Stimulated activated CD8-positive, alpha-beta memory T cell treated with anti-CD3 and anti-CD28 coated beads, Interleukin-7, amount 100 ng/mL, for 1 hour (primary cell): ENCODE data around the gene MAN1C1.
"Not testable (repeated sequence)": the region's sequence is repeated elsewhere in the genome, so short reads cannot be mapped to it uniquely, and the experiment has no call there.

Source experiments
- DNase-seq, 2 donors: peaks; one replicate each; pipeline ENCODE4 v3.0.0-alpha.2; 2020; ENCODE audit warnings: low read depth in 2 of 2

The MAN1C1 gene

GRCh38 chr1:25657883-25658760, 41.5 kb downstream of the MAN1C1 start:
- DNase-seq: no peak

GRCh38 chr1:25658791-25659431, 42.3 kb downstream of the MAN1C1 start:
- no peak for DNase-seq

- DNase-seq: no peak
These were observed 44.6 kb downstream of the MAN1C1 start for GRCh38 chr1:25661043-25661815.

DNA sequence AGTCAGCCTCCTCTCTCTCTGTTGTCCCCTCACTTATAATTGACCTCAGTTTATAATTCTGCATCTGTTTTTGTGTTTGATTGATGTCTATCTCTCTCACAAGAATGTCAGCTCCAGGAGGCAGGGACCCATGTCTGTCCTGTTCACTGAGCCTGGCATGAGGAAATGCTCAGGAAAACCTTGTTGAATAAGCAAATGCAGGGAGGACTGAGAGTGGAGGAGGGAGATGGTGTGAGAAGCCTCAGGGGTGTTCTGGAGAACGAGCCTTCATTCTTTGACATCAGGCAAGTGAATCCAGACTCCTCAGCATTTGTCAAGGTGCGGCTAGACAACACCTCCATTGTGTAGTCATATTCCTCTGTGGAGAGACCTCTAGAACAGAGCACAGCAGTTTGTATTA, 45.5 kb downstream of the MAN1C1 start:
- no peak for DNase-seq

- not testable (repeated sequence) for DNase-seq
These were observed 46.4 kb downstream of the MAN1C1 start for GRCh38 chr1:25662959-25663358.

DNA sequence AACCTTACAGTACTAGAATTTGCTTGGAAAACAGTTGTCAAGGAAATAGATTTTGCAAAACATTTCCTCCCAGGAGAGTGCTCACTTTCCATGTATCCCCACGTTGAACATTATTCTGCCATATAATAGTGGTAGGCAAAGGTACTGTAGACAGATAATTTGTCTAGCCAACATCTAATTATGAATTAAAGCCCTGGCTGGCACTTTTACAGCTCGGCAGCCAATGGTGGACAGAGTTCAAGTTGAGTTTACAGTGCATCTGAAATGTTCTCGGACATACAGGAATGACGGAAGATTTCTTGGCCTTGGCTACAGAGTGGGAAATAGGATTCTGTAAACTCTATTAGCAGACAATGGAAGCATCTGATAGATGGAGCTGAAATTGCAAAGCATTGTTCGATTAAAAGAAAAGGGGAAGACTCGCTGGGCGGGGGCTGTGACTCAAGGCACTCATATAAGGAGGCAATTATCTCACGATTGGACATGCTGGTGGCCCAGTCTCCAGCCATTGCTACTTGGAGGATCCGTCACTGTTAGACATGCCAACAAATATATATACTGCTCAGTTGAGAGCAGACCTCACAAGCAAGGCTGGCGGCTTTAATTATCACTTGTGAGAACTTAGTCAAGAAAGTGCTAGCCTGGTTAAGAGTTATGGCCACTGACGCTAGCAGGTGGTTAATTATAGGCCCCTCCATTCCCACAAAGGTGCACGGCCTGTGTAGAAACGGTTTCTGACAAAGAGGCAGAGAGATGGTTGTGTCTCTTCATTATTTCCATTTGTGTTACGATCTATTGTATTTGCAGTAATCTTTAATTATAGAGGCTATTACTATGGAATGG, 48.0 kb downstream of the MAN1C1 start:
- no peak for DNase-seq

DNA sequence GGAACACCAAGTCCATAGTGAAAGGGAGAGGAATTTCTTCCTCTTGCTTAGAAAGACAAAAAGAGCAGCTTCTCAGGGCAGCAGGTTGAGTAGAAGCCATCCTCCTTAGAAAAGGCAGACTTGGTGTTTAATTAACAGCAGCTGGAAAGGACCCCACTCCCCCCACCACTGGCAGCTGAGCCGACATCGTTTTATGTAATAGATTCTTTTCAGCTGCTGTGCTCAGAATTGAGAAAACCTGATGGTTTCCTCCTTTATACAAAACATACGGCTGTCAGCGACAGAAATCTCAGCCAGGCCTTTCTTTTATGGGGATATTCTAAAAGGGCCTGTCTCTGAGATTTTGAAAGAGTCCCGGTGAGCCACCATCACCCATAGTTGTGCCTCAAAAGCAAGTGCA, 49.9 kb downstream of the MAN1C1 start:
- DNase-seq: no peak

DNA sequence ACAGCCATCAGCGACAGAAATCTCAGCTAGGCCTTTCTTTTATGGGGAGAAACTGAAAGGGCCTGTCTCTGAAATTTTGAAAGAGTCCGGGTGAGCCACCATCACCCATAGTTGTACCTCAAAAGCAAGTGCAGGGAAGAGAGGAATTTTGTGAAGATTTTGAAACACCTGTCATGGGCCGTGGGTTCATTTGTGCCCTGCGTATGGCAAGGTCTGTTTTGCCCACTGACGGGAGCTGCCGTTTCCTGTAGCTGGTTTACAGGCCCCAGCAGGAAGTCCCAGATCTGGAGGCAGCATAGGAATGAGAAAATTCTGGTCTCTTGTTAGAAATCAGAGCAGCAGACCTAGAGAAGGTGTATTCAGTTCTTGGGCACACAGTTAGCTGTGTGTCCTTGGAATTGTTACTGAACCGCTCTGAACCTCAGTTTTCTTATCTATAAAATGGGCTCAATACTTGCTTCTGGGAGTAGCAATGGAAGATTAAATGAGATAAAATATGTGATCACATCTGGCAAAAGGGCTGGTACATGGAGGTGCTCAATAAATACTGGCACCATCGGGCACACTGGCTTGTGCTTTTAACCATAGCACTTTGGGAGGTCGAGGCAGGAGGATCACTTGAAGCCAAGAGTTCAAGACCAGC, 52.5 kb downstream of the MAN1C1 start:
- no peak for DNase-seq

DNA sequence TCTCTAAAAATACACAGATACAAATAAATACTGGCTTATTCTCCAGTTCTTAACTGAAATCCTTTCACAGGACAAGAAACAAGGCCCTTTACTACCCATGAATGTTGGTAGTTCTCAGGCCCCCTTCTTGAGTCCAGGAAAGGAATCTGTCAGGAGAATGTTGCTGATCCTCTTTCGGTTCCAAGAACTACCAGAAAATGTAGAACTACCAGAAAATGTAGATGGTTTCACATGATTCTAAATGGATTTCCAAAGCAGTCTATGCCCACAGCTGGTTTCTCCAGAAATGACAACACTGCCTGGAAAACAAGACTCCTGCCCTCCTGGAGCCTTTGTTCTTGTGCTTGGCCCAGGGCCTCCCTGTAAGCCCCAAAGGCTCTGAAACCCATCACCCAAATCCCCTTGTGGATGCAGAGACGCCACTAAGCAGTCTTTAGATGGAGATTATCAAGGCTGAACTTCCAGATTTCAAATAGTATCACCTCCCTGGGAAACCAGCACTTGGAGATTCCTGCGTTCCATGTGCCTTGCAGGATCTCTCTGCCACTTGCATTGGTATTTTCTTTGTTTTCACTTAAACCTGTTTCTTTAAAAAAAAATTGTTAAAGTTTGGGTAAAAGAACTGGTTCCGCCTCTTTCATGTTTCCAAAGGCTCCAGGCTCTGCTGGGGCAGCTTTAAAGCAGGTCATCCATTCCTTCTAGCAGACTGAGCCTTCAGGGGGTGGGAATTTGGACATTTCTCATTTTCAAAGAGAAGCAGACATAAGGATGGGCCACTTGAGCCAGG, 53.4 kb downstream of the MAN1C1 start:
- no peak for DNase-seq

- no peak for DNase-seq
These were observed 55.3 kb downstream of the MAN1C1 start for GRCh38 chr1:25671929-25672328.

DNA sequence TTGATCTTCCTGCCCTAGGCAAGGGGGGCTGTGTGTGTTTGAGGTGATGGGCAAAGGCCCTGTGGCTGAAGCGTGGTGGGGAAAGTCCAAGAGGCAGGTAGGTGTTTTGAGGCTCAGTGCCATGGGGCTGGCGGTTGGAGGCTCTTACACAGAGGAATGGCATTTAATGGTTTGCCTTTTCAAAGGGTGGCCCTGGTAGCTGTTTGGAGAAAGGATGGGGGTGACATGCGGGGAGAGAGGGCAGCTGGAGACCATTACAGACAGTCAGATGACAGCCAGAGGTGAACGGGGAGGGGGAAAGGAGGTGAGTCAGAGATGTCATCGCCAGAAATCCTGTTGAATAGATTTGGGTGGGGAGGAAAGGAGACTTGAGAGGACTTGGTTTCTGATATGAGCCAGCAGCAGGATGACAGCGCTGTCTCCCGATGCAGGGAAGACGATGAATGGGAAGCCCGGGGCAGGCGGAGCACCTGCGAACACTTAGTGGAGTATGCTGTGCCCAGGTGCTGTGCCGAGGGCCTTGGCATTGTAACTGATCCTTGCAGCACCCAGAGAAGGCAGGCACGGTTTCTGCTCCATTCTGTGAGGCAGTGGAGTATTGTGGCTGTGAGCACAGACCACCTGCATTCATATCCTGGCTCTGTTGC, 56.3 kb downstream of the MAN1C1 start:
- DNase-seq: no peak

GRCh38 chr1:25673456-25673855, 56.9 kb downstream of the MAN1C1 start:
- no peak for DNase-seq

GRCh38 chr1:25673962-25674806, 57.6 kb downstream of the MAN1C1 start:
- DNase-seq: no peak

GRCh38 chr1:25674807-25675084, 58.2 kb downstream of the MAN1C1 start:
- no peak for DNase-seq

DNA sequence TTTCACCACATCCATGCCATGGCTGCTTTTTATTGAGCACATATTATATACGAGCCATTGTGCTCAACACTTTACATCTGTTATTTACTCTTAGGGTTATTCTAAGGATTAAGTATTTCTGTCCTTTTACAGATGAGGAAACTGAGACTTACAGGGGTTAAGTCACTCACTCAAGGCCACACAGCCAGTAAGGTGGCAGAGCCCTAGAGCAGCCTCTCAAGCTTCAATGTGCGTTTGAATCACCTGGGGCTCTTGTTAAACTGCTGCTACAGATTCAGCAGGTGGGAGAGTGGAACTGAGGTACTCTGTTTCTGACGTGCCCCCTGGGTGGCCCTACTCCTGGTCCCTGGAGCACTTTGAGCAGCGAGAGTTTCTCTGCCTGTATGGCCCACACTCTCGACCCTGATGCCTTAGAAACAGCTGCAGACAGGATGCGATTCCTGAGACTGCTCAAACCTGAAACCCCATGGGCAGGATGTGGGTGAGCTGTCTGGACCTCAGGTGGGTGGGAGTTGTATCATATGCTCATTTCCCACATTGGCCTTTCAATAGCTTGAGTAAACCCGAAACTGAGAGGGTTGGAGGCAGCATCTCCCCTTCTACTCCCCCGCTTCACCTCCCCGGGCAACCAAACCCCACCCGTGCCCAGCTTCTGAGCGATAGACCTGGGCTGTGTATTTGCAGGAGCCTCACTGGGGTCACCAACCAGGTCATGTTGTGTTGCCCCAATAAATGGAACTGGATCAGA, 59.3 kb downstream of the MAN1C1 start:
- peak; percentile 25 to 29 for DNase-seq

GRCh38 chr1:25676488-25676887, 59.9 kb downstream of the MAN1C1 start:
- no peak for DNase-seq

GRCh38 chr1:25677193-25677773, 60.7 kb downstream of the MAN1C1 start:
- no peak for DNase-seq

DNA sequence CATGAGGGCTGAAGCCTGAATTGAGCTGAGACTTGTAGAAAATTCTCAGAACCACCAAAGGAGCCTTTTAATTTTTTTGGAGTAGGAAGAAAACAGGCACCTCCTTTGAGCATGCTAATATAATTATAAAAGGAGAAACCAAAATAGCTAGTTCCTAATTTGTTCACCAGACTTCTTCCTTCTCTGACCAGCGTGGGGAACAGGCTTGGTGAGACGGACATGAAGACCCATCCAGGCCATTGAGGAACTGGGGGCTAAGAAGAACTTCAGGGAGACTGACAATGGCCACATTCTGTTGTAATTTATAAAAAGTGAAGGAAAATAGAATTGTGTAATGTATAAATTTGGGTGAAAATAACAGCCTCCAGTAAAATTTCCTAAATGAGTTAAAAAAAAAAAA, 62.6 kb downstream of the MAN1C1 start:
- DNase-seq: no peak
